Measurements from ENCODE around the gene HOXB4. TPM values are rescaled to one million over a fixed set of nuclear protein-coding genes. Genes with fewer than 3 reads are reported as not detected.

The HOXB4 gene
- total and polyA plus RNA-seq, 10 of the 15 experiments (the other 5 are each of a cell fraction or from before 2014, with no cell fraction given): 0.35 to 5.8 (median 3.0) TPM

DNA sequence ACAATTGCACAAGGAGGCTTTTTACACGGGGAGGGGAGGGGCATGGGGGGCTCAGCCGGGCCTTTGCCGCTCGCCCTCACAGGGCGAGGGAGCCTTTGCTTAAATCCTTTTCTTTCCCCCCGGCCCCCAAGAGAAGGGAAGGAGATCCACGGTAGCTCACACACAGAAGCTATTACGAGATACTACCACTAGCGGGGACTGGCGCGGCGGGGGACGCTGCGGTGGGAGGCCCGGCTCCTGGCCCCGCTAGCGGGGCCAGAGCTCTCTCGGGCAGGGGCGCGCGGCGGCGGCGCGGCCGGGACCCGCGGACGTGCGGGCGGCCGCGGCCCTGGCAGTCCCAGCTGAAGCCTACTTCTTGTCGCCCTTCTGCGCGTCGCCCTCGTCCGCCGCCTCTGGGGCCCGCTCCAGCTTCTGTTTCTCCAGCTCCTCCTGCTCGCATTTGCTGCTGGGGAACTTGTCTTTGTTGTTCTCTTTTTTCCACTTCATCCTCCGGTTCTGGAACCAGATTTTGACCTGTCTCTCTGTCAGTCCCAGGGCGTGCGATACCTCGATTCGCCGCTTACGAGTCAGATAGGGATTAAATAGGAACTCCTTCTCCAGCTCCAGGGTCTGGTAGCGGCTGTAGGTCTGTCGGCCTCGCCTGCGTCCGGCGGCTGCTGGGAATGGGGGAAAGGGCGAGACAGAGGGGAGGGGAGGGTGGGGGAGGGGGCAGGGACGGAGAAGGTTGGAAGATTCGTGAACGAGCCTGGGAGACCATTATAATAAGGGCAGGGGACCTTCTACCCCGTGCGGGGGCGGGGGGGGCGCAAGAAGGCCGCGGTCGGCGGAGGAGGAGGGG lies 34.9 kb upstream of the HOXB4 start (continued):
- TF ChIP-seq, protein P1, sequence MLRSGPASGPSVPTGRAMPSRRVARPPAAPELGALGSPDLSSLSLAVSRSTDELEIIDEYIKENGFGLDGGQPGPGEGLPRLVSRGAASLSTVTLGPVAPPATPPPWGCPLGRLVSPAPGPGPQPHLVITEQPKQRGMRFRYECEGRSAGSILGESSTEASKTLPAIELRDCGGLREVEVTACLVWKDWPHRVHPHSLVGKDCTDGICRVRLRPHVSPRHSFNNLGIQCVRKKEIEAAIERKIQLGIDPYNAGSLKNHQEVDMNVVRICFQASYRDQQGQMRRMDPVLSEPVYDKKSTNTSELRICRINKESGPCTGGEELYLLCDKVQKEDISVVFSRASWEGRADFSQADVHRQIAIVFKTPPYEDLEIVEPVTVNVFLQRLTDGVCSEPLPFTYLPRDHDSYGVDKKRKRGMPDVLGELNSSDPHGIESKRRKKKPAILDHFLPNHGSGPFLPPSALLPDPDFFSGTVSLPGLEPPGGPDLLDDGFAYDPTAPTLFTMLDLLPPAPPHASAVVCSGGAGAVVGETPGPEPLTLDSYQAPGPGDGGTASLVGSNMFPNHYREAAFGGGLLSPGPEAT (IDR thresholded peaks at IDR 0.05; ENCODE audit: low read depth): no peak
- TF ChIP-seq, protein P2, sequence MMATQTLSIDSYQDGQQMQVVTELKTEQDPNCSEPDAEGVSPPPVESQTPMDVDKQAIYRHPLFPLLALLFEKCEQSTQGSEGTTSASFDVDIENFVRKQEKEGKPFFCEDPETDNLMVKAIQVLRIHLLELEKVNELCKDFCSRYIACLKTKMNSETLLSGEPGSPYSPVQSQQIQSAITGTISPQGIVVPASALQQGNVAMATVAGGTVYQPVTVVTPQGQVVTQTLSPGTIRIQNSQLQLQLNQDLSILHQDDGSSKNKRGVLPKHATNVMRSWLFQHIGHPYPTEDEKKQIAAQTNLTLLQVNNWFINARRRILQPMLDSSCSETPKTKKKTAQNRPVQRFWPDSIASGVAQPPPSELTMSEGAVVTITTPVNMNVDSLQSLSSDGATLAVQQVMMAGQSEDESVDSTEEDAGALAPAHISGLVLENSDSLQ (IDR thresholded peaks at IDR 0.05): no peak
- no peak for TF ChIP-seq ETV6 (conservative IDR thresholded peaks at IDR 0.05 in 1 of 2, IDR thresholded peaks at IDR 0.05 in 1 of 2; ENCODE audit: borderline replicate concordance in 1 of 2, low read depth in 1 of 2)
- TF ChIP-seq CHD1 (IDR thresholded peaks at IDR 0.05; ENCODE audit: low read depth, low read length): no peak
- no peak for TF ChIP-seq WRNIP1 (IDR thresholded peaks at IDR 0.05; ENCODE audit: borderline replicate concordance, low read depth, low read length)
- TF ChIP-seq NBN (IDR thresholded peaks at IDR 0.05): 0 out of 2 replicates have a peak, but pooled peaks have one; percentile 2

DNA sequence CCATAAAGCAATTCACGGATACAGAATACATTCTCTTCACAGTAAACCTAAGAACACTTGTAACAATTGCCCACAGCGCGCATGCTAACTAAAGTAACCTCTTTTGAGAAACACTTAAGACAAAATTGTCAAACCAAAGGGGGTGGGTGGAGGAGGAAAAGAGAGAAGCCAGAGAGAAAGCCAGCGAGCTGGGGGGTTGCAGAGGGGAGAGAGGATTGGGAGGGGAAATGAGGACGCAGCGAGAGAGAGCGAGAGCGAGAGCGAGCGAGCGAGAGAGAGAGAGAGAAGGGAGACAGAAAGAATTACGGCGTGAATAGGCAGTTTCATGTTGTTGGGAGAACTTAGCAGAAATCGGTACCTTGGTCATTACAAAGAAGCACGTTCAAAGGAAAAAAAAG lies 34.3 kb upstream of the HOXB4 start:
- FAIRE-seq (peak; percentile 89), ATAC-seq (no peak), DNase-seq (ENCODE audit: low read depth, low spot score) (no peak)
- no peaks in the 10 kb centered on the region for H3K79me2 ChIP-seq (ENCODE audit: control insufficient read depth, insufficient read depth, low read length)
- H3K27me3 ChIP-seq (replicated peaks in 1 of 2; ENCODE audit: control insufficient read depth in 2 of 2, insufficient read depth in 2 of 2, low read length in 1 of 2): peaks cover 15 to 20% of the 10 kb centered on the region in 2 experiments; a peak in 3 of 4 replicates
- POLR2A ChIA-PET: interaction anchor here (0.6 to 0.9 kb wide), 3 partner anchors 83 to 937 kb away, joined by 3 to 12 read pairs (median 3); no protein-coding TSS in a partner anchor
- no TSS peak for BruUV-seq (replicated peaks)
- no peaks in the 10 kb centered on the region for H3K9me3 ChIP-seq (replicated peaks; ENCODE audit: control insufficient read depth, insufficient read depth, low read length)
- peak overlapping the region; percentile 86 for H3K4me3 ChIP-seq
- SMC1A ChIA-PET (ENCODE audit: uncharacterized antibody, unreplicated experiment): interaction anchor here (0.5 to 1.0 kb wide), 4 partner anchors 395 to 595 kb away, joined by 3 read pairs; no protein-coding TSS in a partner anchor
- WGBS (ENCODE audit: insufficient coverage, insufficient replicate concordance, low lambda C conversion rate, missing lambda C conversion rate): 13% methylated on average over 15 of the region's 15 CpGs
- H4K20me1 ChIP-seq (ENCODE audit: control insufficient read depth, insufficient read depth): no peaks in the 10 kb centered on the region
- H2AFZ ChIP-seq (ENCODE audit: control insufficient read depth, low read depth, low read length): peak overlapping the region; percentile 70
- RAD21 ChIA-PET (ENCODE audit: unreplicated experiment): interaction anchor here (0.7 to 1.4 kb wide), 4 partner anchors 10 to 366 kb away, joined by 3 to 8 read pairs (median 4); no protein-coding TSS in a partner anchor
- in situ Hi-C loops (cut with MboI) (no loop called here), intact Hi-C loops (cut with micrococcal nuclease; ENCODE audit: unreplicated experiment) (no loop called here)
- H3K4me1 ChIP-seq (ENCODE audit: control insufficient read depth, insufficient read depth, low read length): peaks cover 11% of the 10 kb centered on the region
- no peaks in the 10 kb centered on the region; a peak in 1 of 4 replicates for H3K36me3 ChIP-seq (ENCODE audit: control insufficient read depth in 2 of 2, insufficient read depth in 2 of 2, low read length in 1 of 2)
- H3K27ac ChIP-seq (ENCODE audit: control insufficient read depth, insufficient read depth): no peak overlapping the region
- H3K9ac ChIP-seq (ENCODE audit: control insufficient read depth, insufficient read depth, low read length): peak overlapping the region; percentile 16; the same call in 1 of the 2 replicates
- CTCF ChIA-PET: interaction anchor here (0.7 to 1.3 kb wide), 14 partner anchors 10 to 587 kb away, joined by 3 to 7 read pairs (median 3); partner anchors contain the start of gene HOXB5
- H3K4me2 ChIP-seq (ENCODE audit: control insufficient read depth, insufficient read depth): peak overlapping the region; percentile 91
- TF ChIP-seq ATF7 (IDR thresholded peaks at IDR 0.05; ENCODE audit: low read depth): no peak
- TF ChIP-seq, protein P3, sequence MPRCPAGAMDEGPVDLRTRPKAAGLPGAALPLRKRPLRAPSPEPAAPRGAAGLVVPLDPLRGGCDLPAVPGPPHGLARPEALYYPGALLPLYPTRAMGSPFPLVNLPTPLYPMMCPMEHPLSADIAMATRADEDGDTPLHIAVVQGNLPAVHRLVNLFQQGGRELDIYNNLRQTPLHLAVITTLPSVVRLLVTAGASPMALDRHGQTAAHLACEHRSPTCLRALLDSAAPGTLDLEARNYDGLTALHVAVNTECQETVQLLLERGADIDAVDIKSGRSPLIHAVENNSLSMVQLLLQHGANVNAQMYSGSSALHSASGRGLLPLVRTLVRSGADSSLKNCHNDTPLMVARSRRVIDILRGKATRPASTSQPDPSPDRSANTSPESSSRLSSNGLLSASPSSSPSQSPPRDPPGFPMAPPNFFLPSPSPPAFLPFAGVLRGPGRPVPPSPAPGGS (IDR thresholded peaks at IDR 0.05; ENCODE audit: borderline replicate concordance, insufficient read depth, low read depth, low read length, poor library complexity, severe bottlenecking): no peak
- TF ChIP-seq, protein P4, sequence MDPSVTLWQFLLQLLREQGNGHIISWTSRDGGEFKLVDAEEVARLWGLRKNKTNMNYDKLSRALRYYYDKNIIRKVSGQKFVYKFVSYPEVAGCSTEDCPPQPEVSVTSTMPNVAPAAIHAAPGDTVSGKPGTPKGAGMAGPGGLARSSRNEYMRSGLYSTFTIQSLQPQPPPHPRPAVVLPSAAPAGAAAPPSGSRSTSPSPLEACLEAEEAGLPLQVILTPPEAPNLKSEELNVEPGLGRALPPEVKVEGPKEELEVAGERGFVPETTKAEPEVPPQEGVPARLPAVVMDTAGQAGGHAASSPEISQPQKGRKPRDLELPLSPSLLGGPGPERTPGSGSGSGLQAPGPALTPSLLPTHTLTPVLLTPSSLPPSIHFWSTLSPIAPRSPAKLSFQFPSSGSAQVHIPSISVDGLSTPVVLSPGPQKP (IDR thresholded peaks at IDR 0.05; ENCODE audit: low read depth, low read length): no peak
- TF ChIP-seq ZNF24 (IDR thresholded peaks at IDR 0.05): no peak
- no peak for TF ChIP-seq RAD51 (IDR thresholded peaks at IDR 0.05)

Data from GM12878 (cell line).